ENCODE data around the gene ZBTB16. TPM values are rescaled to one million over a fixed set of nuclear protein-coding genes. Genes with fewer than 3 reads are reported as not detected.

The ZBTB16 gene
- total RNA-seq, 2 experiments from 2014 or later: 19.1 to 20.6 TPM

DNA sequence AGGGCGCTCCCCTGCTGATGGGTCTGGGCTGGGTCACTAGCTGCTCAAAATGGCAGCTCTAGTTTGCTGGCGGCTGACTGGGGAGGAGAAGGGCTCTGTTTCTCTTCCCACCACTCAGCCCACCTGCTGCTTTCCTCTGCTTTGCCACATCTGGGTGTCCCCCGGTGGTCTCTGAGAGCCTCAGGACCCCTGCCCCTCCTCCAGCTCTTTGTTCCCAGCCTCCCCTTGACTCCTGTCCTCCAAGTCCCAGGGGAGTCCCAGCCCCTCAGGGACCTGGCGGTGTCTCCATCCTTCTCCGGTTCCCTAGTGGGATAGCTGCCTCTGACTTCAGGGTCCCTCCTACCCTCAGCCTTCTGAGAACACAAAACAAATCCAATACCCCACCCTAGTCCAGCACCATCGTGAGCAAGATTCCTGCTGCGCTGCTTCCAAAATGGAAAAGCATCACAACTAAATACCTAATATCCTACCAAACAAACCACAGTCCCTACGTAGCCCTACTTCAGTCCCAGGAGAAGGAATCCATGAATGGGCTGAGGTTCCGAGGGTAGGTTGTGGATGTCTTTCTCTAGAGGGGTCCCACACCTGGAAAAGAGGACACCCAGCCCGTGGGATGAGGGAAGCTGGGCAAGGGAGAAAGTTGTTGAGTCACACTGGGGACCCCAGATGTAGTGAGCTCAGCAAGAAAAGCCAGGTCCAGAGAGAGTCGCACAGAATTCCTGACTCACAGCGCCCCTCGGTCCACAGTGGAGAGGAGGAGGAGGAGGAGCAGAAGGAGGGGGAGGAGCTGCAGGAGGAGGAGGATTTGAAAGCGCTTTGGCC, 191.7 kb downstream of the ZBTB16 start:
- Mint-ChIP-seq H3K4me3 (no peak overlapping the region), H3K9me3 (no peaks in the 10 kb centered on the region), H3K27me3 (no peaks in the 10 kb centered on the region), H3K27ac (no peak overlapping the region), H3K36me3 (ENCODE audit: low read depth) (no peaks in the 10 kb centered on the region), H3K4me1 (ENCODE audit: low read depth) (no peaks in the 10 kb centered on the region)
- no peak overlapping the region for H3K27ac ChIP-seq (ENCODE audit: low read depth in 1 of 2, low read length in 2 of 2)
- no peaks in the 10 kb centered on the region for H3K9me3 ChIP-seq (ENCODE audit: control insufficient read depth in 1 of 2, insufficient read depth in 1 of 2, low read length in 2 of 2)
- no peaks in the 10 kb centered on the region for H3K4me1 ChIP-seq (ENCODE audit: insufficient read depth, low read length)
- POLR2A ChIA-PET: no interaction called here
- H3K36me3 ChIP-seq (ENCODE audit: insufficient read depth, low read length): no peaks in the 10 kb centered on the region
- CTCF ChIA-PET: no interaction called here
- TF ChIP-seq, protein P1, sequence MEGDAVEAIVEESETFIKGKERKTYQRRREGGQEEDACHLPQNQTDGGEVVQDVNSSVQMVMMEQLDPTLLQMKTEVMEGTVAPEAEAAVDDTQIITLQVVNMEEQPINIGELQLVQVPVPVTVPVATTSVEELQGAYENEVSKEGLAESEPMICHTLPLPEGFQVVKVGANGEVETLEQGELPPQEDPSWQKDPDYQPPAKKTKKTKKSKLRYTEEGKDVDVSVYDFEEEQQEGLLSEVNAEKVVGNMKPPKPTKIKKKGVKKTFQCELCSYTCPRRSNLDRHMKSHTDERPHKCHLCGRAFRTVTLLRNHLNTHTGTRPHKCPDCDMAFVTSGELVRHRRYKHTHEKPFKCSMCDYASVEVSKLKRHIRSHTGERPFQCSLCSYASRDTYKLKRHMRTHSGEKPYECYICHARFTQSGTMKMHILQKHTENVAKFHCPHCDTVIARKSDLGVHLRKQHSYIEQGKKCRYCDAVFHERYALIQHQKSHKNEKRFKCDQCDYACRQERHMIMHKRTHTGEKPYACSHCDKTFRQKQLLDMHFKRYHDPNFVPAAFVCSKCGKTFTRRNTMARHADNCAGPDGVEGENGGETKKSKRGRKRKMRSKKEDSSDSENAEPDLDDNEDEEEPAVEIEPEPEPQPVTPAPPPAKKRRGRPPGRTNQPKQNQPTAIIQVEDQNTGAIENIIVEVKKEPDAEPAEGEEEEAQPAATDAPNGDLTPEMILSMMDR (IDR thresholded peaks at IDR 0.05): no peak
- DNase-seq: no peak
- H3K4me3 ChIP-seq (ENCODE audit: low read length): no peak overlapping the region
- intact Hi-C loops (cut with DNase I, micrococcal nuclease): loop anchor here in 1 of 2 experiments (5.0 kb wide), 1 partner anchor 44 kb away; no protein-coding TSS in a partner anchor
- H3K27me3 ChIP-seq (ENCODE audit: control insufficient read depth in 1 of 2, insufficient read depth in 2 of 2, low read length in 2 of 2): no peaks in the 10 kb centered on the region
- ATAC-seq (ENCODE audit: poor library complexity): no peak

DNA sequence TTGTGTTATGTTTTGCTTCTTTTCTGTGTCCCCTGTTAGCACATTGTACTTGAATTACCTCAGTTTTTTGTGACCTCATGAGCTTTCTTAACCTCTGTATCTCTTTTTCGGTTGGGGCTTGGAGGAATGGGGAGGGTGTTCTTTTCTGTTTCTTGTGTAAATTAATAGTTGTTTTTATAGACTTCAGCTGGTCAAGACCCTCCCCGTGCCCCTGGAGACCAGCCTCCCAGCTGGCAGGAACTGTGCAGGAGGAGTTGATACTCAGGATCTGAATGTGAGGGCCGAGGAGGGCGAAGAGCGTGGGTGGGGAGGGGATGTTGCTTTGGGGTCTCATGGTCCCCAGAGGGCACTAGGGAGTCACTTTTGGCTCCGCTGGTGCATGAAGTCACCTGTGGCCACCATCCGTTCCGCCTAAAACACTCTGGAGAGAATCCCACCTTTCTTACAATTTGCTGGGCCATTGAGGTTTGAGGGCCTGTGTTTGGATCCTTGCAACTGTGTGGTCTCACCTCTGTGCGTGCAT, 192.4 kb downstream of the ZBTB16 start:
- H3K4me3 Mint-ChIP-seq: no peak overlapping the region
- Histone ChIP-seq H3K4me1 (ENCODE audit: insufficient read depth, low read length) (no peaks in the 10 kb centered on the region), H3K27ac (ENCODE audit: low read depth in 1 of 2, low read length in 2 of 2) (no peak overlapping the region), H3K27me3 (ENCODE audit: control insufficient read depth in 1 of 2, insufficient read depth in 2 of 2, low read length in 2 of 2) (no peaks in the 10 kb centered on the region), H3K9me3 (ENCODE audit: control insufficient read depth in 1 of 2, insufficient read depth in 1 of 2, low read length in 2 of 2) (no peaks in the 10 kb centered on the region), H3K36me3 (ENCODE audit: insufficient read depth, low read length) (no peaks in the 10 kb centered on the region), H3K4me3 (ENCODE audit: low read length) (no peak overlapping the region)
- intact Hi-C loops (cut with DNase I, micrococcal nuclease): loop anchor here in 1 of 2 experiments (5.0 kb wide), 1 partner anchor 45 kb away; no protein-coding TSS in a partner anchor
- ChIA-PET POLR2A (no interaction called here), CTCF (no interaction called here)
- DNase-seq (no peak), ATAC-seq (ENCODE audit: poor library complexity) (no peak)
- no peak overlapping the region for H3K27ac Mint-ChIP-seq
- TF ChIP-seq, protein P1 (IDR thresholded peaks at IDR 0.05): no peak
- no peaks in the 10 kb centered on the region for H3K27me3 Mint-ChIP-seq
- no peaks in the 10 kb centered on the region for H3K36me3 Mint-ChIP-seq (ENCODE audit: low read depth)
- no peaks in the 10 kb centered on the region for H3K9me3 Mint-ChIP-seq
- H3K4me1 Mint-ChIP-seq (ENCODE audit: low read depth): no peaks in the 10 kb centered on the region

- intact Hi-C loops (cut with DNase I, micrococcal nuclease): loop anchor here in 1 of 2 experiments (5.0 kb wide), 1 partner anchor 45 kb away; no protein-coding TSS in a partner anchor
- TF ChIP-seq, protein P1 (IDR thresholded peaks at IDR 0.05): no peak
- DNase-seq: no peak
- H3K9me3 Mint-ChIP-seq: no peaks in the 10 kb centered on the region
- ATAC-seq (ENCODE audit: poor library complexity): no peak
- CTCF ChIA-PET: interaction anchor here (0.6 kb wide), 1 partner anchor 365 kb away, joined by 3 read pairs; no protein-coding TSS in a partner anchor
- no peaks in the 10 kb centered on the region for H3K36me3 Mint-ChIP-seq (ENCODE audit: low read depth)
- no peak overlapping the region for H3K27ac Mint-ChIP-seq
- H3K27me3 ChIP-seq (ENCODE audit: control insufficient read depth in 1 of 2, insufficient read depth in 2 of 2, low read length in 2 of 2): no peaks in the 10 kb centered on the region
- H3K4me1 Mint-ChIP-seq (ENCODE audit: low read depth): no peaks in the 10 kb centered on the region
- H3K4me3 ChIP-seq (ENCODE audit: low read length): no peak overlapping the region
- H3K4me1 ChIP-seq (ENCODE audit: insufficient read depth, low read length): no peaks in the 10 kb centered on the region
- H3K36me3 ChIP-seq (ENCODE audit: insufficient read depth, low read length): no peaks in the 10 kb centered on the region
- POLR2A ChIA-PET: no interaction called here
- no peaks in the 10 kb centered on the region for H3K9me3 ChIP-seq (ENCODE audit: control insufficient read depth in 1 of 2, insufficient read depth in 1 of 2, low read length in 2 of 2)
- H3K27ac ChIP-seq (ENCODE audit: low read depth in 1 of 2, low read length in 2 of 2): no peak overlapping the region
- no peaks in the 10 kb centered on the region for H3K27me3 Mint-ChIP-seq
- no peak overlapping the region for H3K4me3 Mint-ChIP-seq
Measured at GRCh38 chr11:114252767-114253166, 193.3 kb downstream of the ZBTB16 start.
